H9 (cell line): ENCODE results near the gene NUP205. TPM values are rescaled to one million over a fixed set of nuclear protein-coding genes. Genes with fewer than 3 reads are reported as not detected.

Experiments
- DNase-seq: peaks from one replicate; pipeline ENCODE4 v3.0.0-alpha.2; 2017
- H2AFZ ChIP-seq: one replicate; pipeline ENCODE4 v1.6.1; 2013; ENCODE audit warnings: mild to moderate bottlenecking, low read length, control low read depth, moderate library complexity
- H2AK5ac ChIP-seq: 2 replicates; pipeline ENCODE4 v1.6.1; 2013; ENCODE audit warnings: low read length, control low read depth, mixed read lengths; ENCODE audit not compliant: insufficient read length
- H2BK120ac ChIP-seq: one replicate; pipeline ENCODE4 v1.6.1; 2013; ENCODE audit warnings: low read depth, mild to moderate bottlenecking, low read length, control low read depth, inconsistent platforms; ENCODE audit not compliant: poor library complexity, severe bottlenecking
- H2BK12ac ChIP-seq: 2 replicates; pipeline ENCODE4 v1.6.1; 2013; ENCODE audit warnings: low read length, control low read depth, mixed read lengths, low read depth; ENCODE audit not compliant: insufficient read length
- H2BK15ac ChIP-seq: 2 replicates; pipeline ENCODE4 v1.6.1; 2013; ENCODE audit warnings: low read depth, low read length, control low read depth
- H2BK20ac ChIP-seq: one replicate; pipeline ENCODE4 v1.6.1; 2013; ENCODE audit warnings: low read depth, mild to moderate bottlenecking, low read length, control low read depth, inconsistent platforms; ENCODE audit not compliant: poor library complexity, severe bottlenecking
- H2BK5ac ChIP-seq: 2 replicates; pipeline ENCODE4 v1.6.1; 2013; ENCODE audit warnings: low read length, control low read depth, mixed read lengths; ENCODE audit not compliant: insufficient read length
- H3K14ac ChIP-seq: 2 replicates; pipeline ENCODE4 v1.6.1; 2013; ENCODE audit warnings: low read length, control low read depth; ENCODE audit not compliant: insufficient read depth
- H3K18ac ChIP-seq: 2 replicates; pipeline ENCODE4 v1.6.1; 2013; ENCODE audit warnings: low read depth, mild to moderate bottlenecking, mixed read lengths, low read length, control low read depth; ENCODE audit not compliant: insufficient read length
- H3K23ac ChIP-seq: 2 replicates; pipeline ENCODE4 v1.6.1; 2013; ENCODE audit warnings: low read length, control low read depth, mixed read lengths, low read depth; ENCODE audit not compliant: insufficient read length
- H3K23me2 ChIP-seq: 2 replicates; pipeline ENCODE4 v1.6.1; 2013; ENCODE audit warnings: low read depth, mild to moderate bottlenecking, mixed read lengths, low read length, control low read depth; ENCODE audit not compliant: insufficient read length, poor library complexity, severe bottlenecking
- H3K27ac ChIP-seq: 2 replicates; pipeline ENCODE4 v1.5.1; 2013; ENCODE audit warnings: low read length, control low read depth, mixed read lengths, low read depth; ENCODE audit not compliant: insufficient read length
- H3K27me3 ChIP-seq: 2 replicates; pipeline ENCODE4 v1.6.1; 2013; ENCODE audit warnings: low read length, control low read depth, inconsistent platforms; ENCODE audit not compliant: insufficient read depth
- H3K4ac ChIP-seq: 2 replicates; pipeline ENCODE4 v1.6.1; 2013; ENCODE audit warnings: low read depth, mild to moderate bottlenecking, control low read depth, inconsistent platforms, low read length, moderate library complexity
- H3K4me1 ChIP-seq: 2 replicates; pipeline ENCODE4 v1.6.1; 2013; ENCODE audit warnings: low read length, control low read depth, inconsistent platforms; ENCODE audit not compliant: insufficient read depth
- H3K4me2 ChIP-seq: 2 replicates; pipeline ENCODE4 v1.6.1; 2013; ENCODE audit warnings: low read length, control low read depth, mixed read lengths; ENCODE audit not compliant: insufficient read length, insufficient read depth
- H3K56ac ChIP-seq: 2 replicates; pipeline ENCODE4 v1.6.1; 2013; ENCODE audit warnings: low read depth, mild to moderate bottlenecking, mixed read lengths, low read length, control low read depth; ENCODE audit not compliant: insufficient read length
- H3K79me1 ChIP-seq: 2 replicates; pipeline ENCODE4 v1.6.1; 2013; ENCODE audit warnings: low read depth, mild to moderate bottlenecking, moderate library complexity, low read length, control low read depth, inconsistent platforms; ENCODE audit not compliant: insufficient read depth, poor library complexity, severe bottlenecking
- H3K79me2 ChIP-seq: 2 replicates; pipeline ENCODE4 v1.6.1; 2013; ENCODE audit warnings: low read length, control low read depth, inconsistent platforms; ENCODE audit not compliant: insufficient read depth
- H3K9ac ChIP-seq: 2 replicates; pipeline ENCODE4 v1.6.1; 2013; ENCODE audit warnings: low read length, control low read depth, mixed read lengths; ENCODE audit not compliant: insufficient read length; ENCODE audit errors: extremely low read depth
- H3K9me3 ChIP-seq: one replicate; pipeline ENCODE4 v1.6.1; 2013; ENCODE audit warnings: low read depth, low read length, inconsistent platforms; ENCODE audit not compliant: control insufficient read depth
- H3T11ph ChIP-seq: one replicate; pipeline ENCODE4 v1.6.1; 2013; ENCODE audit warnings: mild to moderate bottlenecking, low read length, control low read depth, inconsistent platforms
- H4K20me1 ChIP-seq: one replicate; pipeline ENCODE4 v1.6.1; 2013; ENCODE audit not compliant: control insufficient read depth, insufficient read length, insufficient read depth
- H4K5ac ChIP-seq: 2 replicates; pipeline ENCODE4 v1.6.1; 2013; ENCODE audit warnings: low read depth, mild to moderate bottlenecking, mixed read lengths, low read length, control low read depth; ENCODE audit not compliant: insufficient read length
- H4K8ac ChIP-seq: replicated peaks from 2 replicates; pipeline ENCODE4 v1.6.1; 2013; ENCODE audit warnings: low read length, control low read depth, mixed read lengths, low read depth; ENCODE audit not compliant: insufficient read length
- H4K91ac ChIP-seq: 2 replicates; pipeline ENCODE4 v1.6.1; 2013; ENCODE audit warnings: low read depth, mild to moderate bottlenecking, moderate library complexity, mixed read lengths, low read length, control low read depth; ENCODE audit not compliant: insufficient read length
- H3K27ac Mint-ChIP-seq, 3 experiments: 2 replicates in 2 of 3; 3 replicates in 1 of 3; pipeline ENCODE4 v1.8.0; 2020 to 2021; ENCODE audit warnings: mixed read lengths in 3 of 3, mild to moderate bottlenecking in 1 of 3, moderate library complexity in 1 of 3
- H3K27me3 Mint-ChIP-seq: 2 replicates; pipeline ENCODE4 v1.8.0; 2021; ENCODE audit warnings: low read depth, mild to moderate bottlenecking, moderate library complexity, mixed read lengths
- H3K36me3 Mint-ChIP-seq, 3 experiments: 2 replicates in 2 of 3; 3 replicates in 1 of 3; pipeline ENCODE4 v1.8.0; 2020 to 2021; ENCODE audit warnings: low read depth in 3 of 3, mixed read lengths in 3 of 3; ENCODE audit not compliant: insufficient read depth in 1 of 3
- H3K4me1 Mint-ChIP-seq, 2 experiments: 2 replicates each; pipeline ENCODE4 v1.8.0; 2020; ENCODE audit warnings: mixed read lengths in 2 of 2
- H3K4me3 Mint-ChIP-seq, 2 experiments: 2 replicates in 1 of 2; 3 replicates in 1 of 2; pipeline ENCODE4 v1.8.0; 2020 to 2021; ENCODE audit warnings: mild to moderate bottlenecking in 2 of 2, mixed read lengths in 2 of 2, moderate library complexity in 1 of 2
- H3K9me3 Mint-ChIP-seq, 2 experiments: 2 replicates in 1 of 2; 3 replicates in 1 of 2; pipeline ENCODE4 v1.8.0; 2020; ENCODE audit warnings: mild to moderate bottlenecking in 2 of 2, mixed read lengths in 2 of 2, moderate library complexity in 1 of 2
- CTCF ChIP-seq: fragments of 200-600 bp; sonication (generic); conservative IDR thresholded peaks from 3 replicates; pipeline ENCODE4 v1.8.0; 2021; ENCODE audit warnings: antibody characterized with exemption, mild to moderate bottlenecking
- WGBS: extraction: QIAGEN DNeasy Blood & Tissue Kit; methylation state at CpG from one replicate; pipeline ENCODE4 v1.1.7; 2013; ENCODE audit warnings: missing lambda C conversion rate, low lambda C conversion rate, mixed read lengths; ENCODE audit not compliant: insufficient read length; ENCODE audit errors: extremely low coverage; 5-methylcytosine and 5-hydroxymethylcytosine counted together
- total RNA-seq: library from RNA; stranded (reverse); gene quantifications from 2 replicates; pipeline ENCODE4 v1.2.1, GENCODE V29; 2021

The NUP205 gene
- total RNA-seq, 1 experiment from 2014 or later, result 158 TPM

GRCh38 chr7:135665042-135665441 lies 107.3 kb downstream of the NUP205 start:
- no peak overlapping the region for H3K23ac ChIP-seq
- H3K79me2 ChIP-seq, result peaks cover 7% of the 10 kb centered on the region; the same call in 1 of the 2 replicates
- H3K4ac ChIP-seq, result no peak overlapping the region
- no peak overlapping the region for H2AK5ac ChIP-seq
- H3K9me3 ChIP-seq, result no peaks in the 10 kb centered on the region
- H2BK20ac ChIP-seq, result no peak overlapping the region
- no peak overlapping the region for H3T11ph ChIP-seq
- H4K20me1 ChIP-seq, result no peaks in the 10 kb centered on the region
- TF ChIP-seq CTCF, result no peak
- H4K5ac ChIP-seq, result no peak overlapping the region
- Mint-ChIP-seq H3K27me3 (no peaks in the 10 kb centered on the region), H3K27ac (no peak overlapping the region), H3K4me3 (no peak overlapping the region), H3K36me3 (peaks cover 16 to 26% (median 18%) of the 10 kb centered on the region in 3 experiments), H3K4me1 (peaks cover 15 to 21% of the 10 kb centered on the region in 2 experiments), H3K9me3 (peaks cover 0 to 7% of the 10 kb centered on the region in 2 experiments; a peak in 2 of 5 replicates)
- H3K14ac ChIP-seq, result no peak overlapping the region
- H4K8ac ChIP-seq, result no peak overlapping the region
- no peak overlapping the region for H2BK12ac ChIP-seq
- H3K27me3 ChIP-seq, result no peaks in the 10 kb centered on the region
- H2BK120ac ChIP-seq, result no peak overlapping the region
- no peaks in the 10 kb centered on the region for H3K4me1 ChIP-seq
- no CpG with 5 or more reads among the region's 3 CpGs for WGBS
- peaks cover 7% of the 10 kb centered on the region for H3K79me1 ChIP-seq
- H3K23me2 ChIP-seq, result peaks cover 3% of the 10 kb centered on the region
- no peak overlapping the region for H3K27ac ChIP-seq
- no peak overlapping the region for H3K9ac ChIP-seq
- no peak for DNase-seq
- H3K56ac ChIP-seq, result no peak overlapping the region
- H2BK5ac ChIP-seq, result no peak overlapping the region
- no peak overlapping the region for H3K4me2 ChIP-seq
- no peak overlapping the region for H3K18ac ChIP-seq
- no peak overlapping the region for H2BK15ac ChIP-seq
- no peak overlapping the region for H2AFZ ChIP-seq
- H4K91ac ChIP-seq, result no peak overlapping the region
